GM12878 (cell line): ENCODE results near the gene MED22.

ENCODE experiments used
- CTCF ChIP-seq, 3 experiments: IDR thresholded peaks in 2 of 3; conservative IDR thresholded peaks in 1 of 3; 2 replicates each; pipeline ENCODE4 v1.5.1; 2011; ENCODE audit warnings: low read depth in 3 of 3, low read length in 3 of 3, mild to moderate bottlenecking in 3 of 3, control low read depth in 2 of 3, moderate library complexity in 2 of 3, inconsistent platforms in 1 of 3, mixed read lengths in 1 of 3; ENCODE audit not compliant: control insufficient read depth in 2 of 3, insufficient read depth in 1 of 3; ENCODE audit errors: extremely low read depth in 1 of 3
- GATAD2B ChIP-seq: fragments of 450-650 bp; conservative IDR thresholded peaks from 2 replicates; pipeline ENCODE4 v1.6.1; 2017; ENCODE audit warnings: low read depth, mild to moderate bottlenecking, moderate library complexity
- POLR2A ChIP-seq: IDR thresholded peaks from 2 replicates; pipeline ENCODE4 v1.6.1; 2011; ENCODE audit warnings: low read depth, mild to moderate bottlenecking, low read length

- TF ChIP-seq CTCF (IDR thresholded peaks at IDR 0.05 in 2 of 3, conservative IDR thresholded peaks at IDR 0.05 in 1 of 3; ENCODE audit: control insufficient read depth in 2 of 3, extremely low read depth in 1 of 3, insufficient read depth in 1 of 3, low read depth in 3 of 3, low read length in 3 of 3): no peak
- TF ChIP-seq POLR2A: no peak
- no peak for TF ChIP-seq GATAD2B
Observed at GRCh38 chr9:133306242-133307204, 41.4 kb downstream of the MED22 start.
